Right ventricle myocardium inferior (tissue), 1 donor: ENCODE results near the gene VMAC. TPM values are rescaled to one million over a fixed set of nuclear protein-coding genes. Genes with fewer than 3 reads are reported as not detected.

Experiments
- ATAC-seq: fragments of 200-7000 bp; cut with Tn5 transposase; one replicate; pipeline ENCODE4 v1.9.1; 2020; ENCODE audit warnings: mild to moderate bottlenecking, moderate library complexity
- DNase-seq: peaks from one replicate; pipeline ENCODE4 v3.0.0; 2021; ENCODE audit errors: missing footprints
- intact Hi-C: fragments of 100-400 bp; cut with DNase I; formaldehyde crosslinking; loops from one replicate; pipeline ENCODE4 v1.11.0; 2022
- total RNA-seq: library from RNA; stranded (reverse); fragmentation: NEBNext Ultra II Directional; extraction: Animal tissue kit (Norgen Biotek cat#: 25700); gene quantifications from one replicate; pipeline ENCODE4 v1.2.1, GENCODE V29; 2021
- donor health status: DM: no; HTN: yes; CAD: no; lungs with severe emphysema.

VMAC gene
- total RNA-seq, 1 donor from 2014 or later, result 1.6 TPM

DNA sequence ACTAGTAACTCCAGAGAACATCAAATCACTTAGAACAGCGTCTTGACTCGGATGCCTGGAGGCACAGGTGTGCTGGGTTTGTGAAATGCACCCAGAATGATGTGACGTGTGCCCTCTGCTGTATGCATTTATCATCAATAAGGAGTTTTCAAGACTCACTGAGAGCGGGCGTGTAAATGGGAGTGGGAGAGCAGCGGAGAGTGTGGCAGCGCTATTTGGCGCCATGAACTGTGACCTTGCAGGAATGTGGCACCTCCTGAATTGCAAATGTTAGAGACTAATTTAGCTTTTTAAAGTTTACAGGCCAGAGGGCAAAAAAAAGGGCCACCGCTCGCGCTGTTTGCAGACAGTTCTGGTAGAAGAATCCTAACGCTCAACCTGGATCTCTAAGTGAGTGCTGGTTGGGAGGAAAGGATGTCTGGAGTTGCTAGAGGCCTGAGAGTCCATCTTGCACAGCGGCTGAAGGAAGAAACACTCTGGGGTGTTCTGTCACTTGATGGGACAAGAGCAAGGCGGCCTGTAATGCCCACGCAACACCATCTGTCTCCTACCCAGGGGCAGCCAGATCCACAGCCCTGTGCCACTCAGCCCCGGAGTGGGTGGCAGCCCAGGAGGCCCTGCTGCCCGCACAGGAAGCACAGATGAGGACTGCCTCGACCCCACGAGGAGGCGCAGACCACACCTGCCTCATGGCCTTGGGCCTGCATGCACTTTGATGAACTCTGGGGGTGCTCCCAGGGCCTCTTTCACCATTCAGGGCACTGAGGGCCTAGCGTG lies 53.6 kb downstream of the VMAC start:
- ATAC-seq (no peak), DNase-seq (no peak)
- intact Hi-C loops, result loop anchor here (10.0 kb wide), 1 partner anchor 133 kb away; no protein-coding TSS in a partner anchor

DNA sequence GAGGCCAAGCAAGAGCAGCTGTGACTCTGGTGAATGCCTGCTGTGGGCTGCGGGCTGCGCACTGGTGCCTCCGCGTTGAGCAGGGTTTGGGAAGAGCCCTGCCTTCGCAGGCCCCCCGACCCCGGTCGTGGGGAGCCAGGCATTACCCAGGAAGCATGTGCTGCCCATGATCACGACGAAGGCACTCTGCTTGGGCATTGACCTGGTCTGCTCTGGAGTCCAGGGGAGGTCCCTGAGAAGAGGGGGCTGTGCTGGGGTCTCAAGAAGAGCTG lies 54.1 kb downstream of the VMAC start:
- no peak for DNase-seq
- intact Hi-C loops, result loop anchor here (10.0 kb wide), 1 partner anchor 134 kb away; no protein-coding TSS in a partner anchor
- ATAC-seq, result no peak

DNA sequence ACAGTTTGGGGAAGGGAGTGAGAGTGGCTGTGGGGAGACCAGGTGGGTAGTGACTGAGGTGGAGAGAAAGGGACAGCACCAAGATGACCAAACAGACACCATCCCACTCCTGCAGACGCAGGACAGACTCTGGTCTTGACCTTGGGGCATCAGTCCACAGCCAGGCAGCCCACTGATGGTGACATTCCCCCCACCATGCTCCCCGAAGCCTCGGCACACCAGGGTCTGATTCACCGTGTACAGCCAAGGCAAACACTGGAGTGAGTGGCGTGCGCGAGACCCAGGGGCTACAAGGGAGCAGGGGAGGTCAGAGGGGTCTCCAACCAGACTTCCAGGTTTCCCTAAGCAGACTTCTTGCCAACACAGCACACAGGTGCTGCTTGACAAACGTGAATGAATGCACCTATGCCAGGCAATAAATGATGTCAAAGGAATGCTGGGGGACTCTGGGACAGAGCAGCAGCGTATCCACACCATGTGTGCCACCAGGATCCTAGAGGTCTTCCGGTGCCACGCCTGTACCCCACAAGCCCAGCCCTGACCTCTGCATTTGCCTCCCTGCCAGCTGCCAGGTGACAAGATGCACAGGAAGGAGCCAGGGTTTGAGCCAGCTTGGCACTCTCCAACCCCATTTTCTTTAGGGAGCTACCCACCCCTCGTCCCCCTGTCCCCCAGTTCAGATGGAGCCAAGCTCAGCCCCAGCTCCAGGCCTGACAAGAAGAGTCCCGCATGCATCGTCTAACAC lies 54.8 kb downstream of the VMAC start:
- DNase-seq, result no peak
- no peak for ATAC-seq
- intact Hi-C loops, result loop anchor here (10.0 kb wide), 1 partner anchor 135 kb away; no protein-coding TSS in a partner anchor

Other genes with a start within 250 kb of the VMAC start
- 172 TPM for gene MICOS13, start 224.4 kb upstream of the VMAC start, total RNA-seq
- gene HSD11B1L, start 223.8 kb upstream of the VMAC start, total RNA-seq, result 3.9 TPM
- 435 TPM for gene RPL36, start 214.6 kb upstream of the VMAC start, total RNA-seq
- 98.1 TPM for gene LONP1, start 184.7 kb upstream of the VMAC start, total RNA-seq
- gene CATSPERD, start 184.2 kb upstream of the VMAC start, total RNA-seq, result not detected
- 1.3 TPM for gene PRR22, start 120.1 kb upstream of the VMAC start, total RNA-seq
- gene DUS3L, start 113.7 kb upstream of the VMAC start, total RNA-seq, result 11.8 TPM
- 27.5 TPM for gene NRTN, start 99.8 kb upstream of the VMAC start, total RNA-seq
- gene FUT6, start 65.2 kb upstream of the VMAC start, total RNA-seq, result not detected
- gene FUT3, start 53.4 kb upstream of the VMAC start, total RNA-seq, result not detected
- not detected for gene FUT5, start 34.3 kb upstream of the VMAC start, total RNA-seq
- gene NDUFA11, start 1.1 kb upstream of the VMAC start, total RNA-seq, result 571 TPM
- gene CAPS, start 9.4 kb downstream of the VMAC start, total RNA-seq, result 3.8 TPM
- 65.6 TPM for gene RANBP3, start 73.3 kb downstream of the VMAC start, total RNA-seq
- gene RFX2, start 205.6 kb downstream of the VMAC start, total RNA-seq, result 5.4 TPM
- not detected for gene ACSBG2, start 230.8 kb downstream of the VMAC start, total RNA-seq